ENCODE results near the gene WNT9B.

WNT9B gene, protein sequence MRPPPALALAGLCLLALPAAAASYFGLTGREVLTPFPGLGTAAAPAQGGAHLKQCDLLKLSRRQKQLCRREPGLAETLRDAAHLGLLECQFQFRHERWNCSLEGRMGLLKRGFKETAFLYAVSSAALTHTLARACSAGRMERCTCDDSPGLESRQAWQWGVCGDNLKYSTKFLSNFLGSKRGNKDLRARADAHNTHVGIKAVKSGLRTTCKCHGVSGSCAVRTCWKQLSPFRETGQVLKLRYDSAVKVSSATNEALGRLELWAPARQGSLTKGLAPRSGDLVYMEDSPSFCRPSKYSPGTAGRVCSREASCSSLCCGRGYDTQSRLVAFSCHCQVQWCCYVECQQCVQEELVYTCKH

DNA sequence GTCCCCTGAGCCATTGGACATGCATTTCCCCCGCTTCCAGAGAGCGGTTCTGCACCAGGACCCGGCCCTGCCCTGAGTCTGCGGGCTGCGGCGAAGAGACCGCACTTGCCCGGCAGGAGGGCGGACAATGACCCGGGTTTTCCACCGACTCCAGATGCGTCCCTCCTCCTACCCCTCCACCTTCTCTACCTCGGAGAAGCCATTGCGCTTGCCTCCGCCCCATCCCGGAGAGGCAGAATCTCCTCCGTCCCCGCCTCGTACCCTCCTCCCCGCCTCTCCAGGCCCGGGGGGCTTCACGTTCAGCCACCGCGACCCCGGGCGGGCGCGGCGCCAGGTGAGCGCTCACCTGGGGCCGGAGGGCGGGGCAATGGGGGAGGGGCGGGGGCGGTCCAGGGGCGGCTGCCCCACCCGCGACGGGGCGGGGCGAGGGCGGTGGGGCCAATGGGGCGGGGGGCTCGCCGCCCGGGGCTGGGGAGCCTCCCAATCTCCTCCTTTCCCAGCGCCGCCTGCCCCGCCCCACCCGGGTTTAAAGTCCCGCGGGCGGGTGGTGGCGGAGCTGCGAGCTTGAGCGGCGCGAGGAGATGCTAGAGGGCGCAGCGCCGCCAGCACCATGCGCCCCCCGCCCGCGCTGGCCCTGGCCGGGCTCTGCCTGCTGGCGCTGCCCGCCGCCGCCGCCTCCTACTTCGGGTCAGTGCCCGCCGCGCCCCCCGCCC, at the start of gene WNT9B:
WNT9B (plus strand) TSS at position 555 of the 713 bp plus-strand sequence; CDS start at position 611, 56 bp downstream.
- DNase-seq, result no peak

DNA sequence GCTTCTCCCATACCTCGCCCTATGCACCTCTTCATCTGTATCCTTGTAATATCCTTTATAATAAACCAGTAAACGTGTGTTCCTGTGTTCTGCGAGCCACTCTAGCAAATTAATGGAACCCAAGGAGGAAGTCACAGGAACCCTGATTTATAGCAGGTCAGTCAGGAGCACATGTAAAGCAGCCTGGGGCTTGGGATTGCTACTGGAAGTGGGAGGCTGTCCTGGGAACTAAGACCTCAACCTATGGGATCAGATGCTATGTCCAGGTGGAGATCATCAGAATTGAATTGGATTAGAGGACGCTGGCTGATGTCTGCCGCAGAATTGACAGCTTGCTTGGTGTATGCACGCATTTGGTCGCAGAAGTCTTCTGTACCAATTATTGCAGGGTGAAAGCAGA, 48.6 kb upstream of the WNT9B start:
- no peak for DNase-seq

DNA sequence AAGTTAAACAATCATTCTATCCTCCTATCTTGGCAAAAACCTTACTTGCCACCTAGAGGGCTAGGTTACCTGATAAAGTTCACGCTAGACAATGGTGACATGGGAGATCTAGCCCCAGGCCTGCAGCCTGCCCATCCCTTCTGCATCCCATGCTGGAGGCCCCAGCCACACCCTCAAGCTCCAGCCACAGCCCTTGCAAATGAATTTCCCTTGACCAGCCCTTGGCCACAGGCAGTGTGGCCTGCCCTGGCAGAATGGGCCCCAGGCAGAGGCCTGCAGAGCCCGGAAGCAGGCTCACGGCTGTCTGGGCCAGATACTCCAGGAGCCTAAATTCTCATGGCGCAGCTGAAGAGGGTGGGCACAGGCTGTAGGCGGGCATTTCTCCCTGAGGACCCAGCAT, 47.8 kb upstream of the WNT9B start:
- no peak for DNase-seq

DNA sequence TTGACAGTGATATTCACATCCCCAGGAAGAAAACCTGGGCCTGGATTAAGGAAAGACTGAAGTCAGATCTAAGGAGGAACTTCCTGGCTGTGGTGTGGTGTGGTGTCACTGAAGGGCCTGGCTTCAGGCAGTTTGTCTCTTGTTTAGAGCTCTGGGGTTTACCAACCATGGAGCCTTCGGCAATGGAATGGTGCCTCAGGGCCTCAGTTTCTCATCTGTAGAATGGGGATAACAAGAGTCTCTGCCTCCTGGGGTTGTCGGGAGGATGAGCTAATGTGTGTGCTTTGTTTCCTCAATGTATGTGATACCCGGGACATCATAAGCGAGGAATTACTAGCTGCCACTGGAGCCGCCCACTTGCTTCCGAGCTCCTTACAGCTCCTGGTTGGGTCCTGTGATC, 45.6 kb upstream of the WNT9B start:
- DNase-seq, result no peak

DNA sequence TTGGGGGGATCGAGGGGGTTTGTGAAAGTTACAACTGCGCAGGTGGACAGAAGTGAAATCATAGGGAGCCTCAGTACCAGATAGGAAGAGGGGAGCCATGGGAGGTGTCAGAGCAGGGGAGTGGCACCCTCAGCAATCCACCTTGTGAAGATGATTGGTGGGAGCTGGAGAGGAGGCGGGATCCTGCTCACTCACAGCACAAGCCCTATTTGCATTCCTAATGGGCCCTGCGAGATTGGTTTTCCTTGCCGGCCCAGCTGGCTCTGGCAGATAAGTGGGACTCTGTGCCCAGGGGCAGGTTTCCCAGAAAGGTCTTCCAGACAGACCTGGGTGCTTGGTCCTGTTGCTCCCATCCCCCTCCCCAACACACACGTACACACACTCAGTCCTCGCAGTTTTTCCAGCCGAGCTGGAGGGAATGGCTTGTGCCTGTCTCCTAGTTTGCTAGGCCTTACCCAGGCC, 42.2 kb upstream of the WNT9B start:
- no peak for DNase-seq

DNA sequence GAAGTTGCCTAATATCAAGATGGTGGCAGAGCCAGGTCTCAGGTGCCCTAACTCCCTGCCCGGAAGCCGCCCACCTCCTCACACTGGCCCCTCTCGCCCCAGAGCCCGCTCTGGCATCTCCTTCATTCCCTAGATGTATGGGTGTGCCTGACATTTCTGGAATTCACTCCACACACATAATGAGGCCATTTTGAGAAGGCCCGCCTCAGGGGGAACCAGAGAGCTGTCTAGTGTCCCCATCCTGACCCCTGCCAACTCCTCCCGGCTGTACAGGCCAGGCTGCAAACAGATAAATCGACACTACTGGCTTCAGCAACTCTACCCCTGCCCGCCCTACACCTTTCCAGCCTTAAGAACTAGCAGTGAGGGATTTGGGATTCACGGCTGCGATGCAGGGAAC, 40.5 kb upstream of the WNT9B start:
- no peak for DNase-seq

DNA sequence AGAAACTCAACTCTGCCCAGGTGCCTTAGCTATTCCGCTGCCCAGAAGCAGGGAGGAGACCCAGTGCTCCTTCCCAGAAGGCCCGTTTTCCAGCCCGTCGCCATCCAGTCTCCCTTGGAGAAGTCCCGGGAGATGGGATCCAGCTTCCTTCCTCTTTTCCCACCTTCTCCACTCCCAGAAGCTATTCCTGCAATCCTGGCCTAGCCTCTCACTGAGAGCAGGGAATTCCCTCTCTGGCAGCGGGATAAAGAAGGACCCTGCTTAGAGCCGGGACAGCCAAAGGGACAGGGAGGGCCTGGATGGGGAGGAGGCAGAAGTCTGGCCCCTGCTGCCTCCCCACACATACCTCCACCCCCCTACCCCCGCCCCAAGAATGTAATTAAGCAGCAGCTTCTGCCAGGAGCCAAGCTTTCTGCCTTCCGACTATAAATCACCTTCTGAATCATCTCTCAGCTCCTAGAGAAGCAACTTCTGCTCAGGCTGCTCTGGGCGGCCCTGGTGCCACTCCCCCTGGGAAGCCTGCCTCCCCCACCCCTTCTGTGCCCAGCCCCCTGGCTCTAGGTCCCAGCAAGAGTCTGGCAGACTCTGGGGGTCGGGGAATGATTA, 39.3 kb upstream of the WNT9B start:
- DNase-seq, result peak; percentile 73

DNA sequence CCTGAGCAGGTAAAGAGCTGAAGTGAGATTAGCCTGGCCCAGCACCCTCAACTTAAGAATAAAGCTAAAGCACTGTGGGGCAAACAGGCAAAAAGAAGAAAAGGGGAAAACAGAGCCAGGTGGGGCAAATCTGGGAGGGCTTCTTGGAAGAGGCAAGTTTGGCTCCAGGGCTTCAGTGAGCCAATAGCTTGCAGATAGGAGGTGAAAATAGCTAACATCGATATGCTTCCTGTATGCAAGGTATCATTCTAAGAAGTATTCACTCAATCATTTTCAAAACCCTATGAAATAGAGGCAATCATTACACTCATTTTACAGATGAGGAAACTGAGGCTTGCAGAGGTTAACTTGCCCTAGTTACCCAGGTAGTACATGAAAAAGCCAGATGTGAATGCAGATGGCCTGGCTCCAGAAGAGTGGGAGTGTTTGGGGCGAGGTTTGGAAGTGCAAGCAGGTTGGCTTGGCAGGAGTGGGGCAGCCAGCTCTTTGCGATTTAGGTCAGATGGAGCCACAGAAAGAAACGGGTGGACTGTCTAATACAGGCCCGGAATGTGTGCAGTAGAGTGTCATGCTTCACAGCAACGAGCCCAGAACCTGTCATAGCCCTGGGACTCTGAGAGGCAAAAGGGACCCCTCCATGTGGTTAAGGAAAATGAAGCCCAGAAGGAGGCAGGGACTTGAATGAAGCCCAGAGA, 38.6 kb upstream of the WNT9B start:
- DNase-seq, result no peak

DNA sequence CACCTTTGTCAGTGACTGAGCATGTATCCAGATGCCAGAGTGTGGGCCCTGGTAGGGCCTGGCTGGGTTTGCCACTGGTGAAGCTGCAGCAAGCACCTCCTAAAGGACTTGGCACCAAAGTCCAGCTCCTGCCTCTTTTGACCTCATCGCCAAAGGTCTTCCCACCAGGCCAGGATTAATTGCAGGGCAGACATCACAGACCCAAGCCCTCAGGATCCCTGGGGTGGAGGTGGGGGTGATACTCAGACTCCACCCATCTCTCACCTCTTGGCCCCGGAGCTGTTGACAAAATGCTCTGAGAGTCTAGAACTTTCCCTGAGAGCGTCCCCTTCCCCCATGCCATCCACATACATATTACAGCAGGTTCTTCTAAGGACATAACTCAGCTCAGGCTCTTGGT, 37.5 kb upstream of the WNT9B start:
- DNase-seq, result no peak

DNA sequence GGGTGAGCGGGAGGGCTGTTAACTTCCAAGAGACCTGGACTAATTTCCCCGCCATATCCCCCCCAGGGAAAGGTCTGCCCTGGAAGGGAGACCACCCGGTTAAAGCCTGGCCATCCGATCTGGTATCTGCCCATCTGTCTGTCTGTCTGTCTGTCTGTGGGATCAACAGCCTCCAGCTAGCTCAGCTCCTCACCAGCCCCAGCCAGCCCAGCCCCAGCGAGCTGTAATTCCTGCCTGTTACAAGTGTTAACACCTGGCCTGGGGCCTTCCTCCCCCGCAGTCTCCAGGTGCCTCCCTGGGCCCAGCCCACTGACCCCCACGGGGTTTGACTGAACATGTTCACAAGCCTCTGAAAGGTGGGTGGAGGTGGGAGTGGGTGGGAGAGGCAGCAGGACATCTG, 36.9 kb upstream of the WNT9B start:
- no peak for DNase-seq

DNA sequence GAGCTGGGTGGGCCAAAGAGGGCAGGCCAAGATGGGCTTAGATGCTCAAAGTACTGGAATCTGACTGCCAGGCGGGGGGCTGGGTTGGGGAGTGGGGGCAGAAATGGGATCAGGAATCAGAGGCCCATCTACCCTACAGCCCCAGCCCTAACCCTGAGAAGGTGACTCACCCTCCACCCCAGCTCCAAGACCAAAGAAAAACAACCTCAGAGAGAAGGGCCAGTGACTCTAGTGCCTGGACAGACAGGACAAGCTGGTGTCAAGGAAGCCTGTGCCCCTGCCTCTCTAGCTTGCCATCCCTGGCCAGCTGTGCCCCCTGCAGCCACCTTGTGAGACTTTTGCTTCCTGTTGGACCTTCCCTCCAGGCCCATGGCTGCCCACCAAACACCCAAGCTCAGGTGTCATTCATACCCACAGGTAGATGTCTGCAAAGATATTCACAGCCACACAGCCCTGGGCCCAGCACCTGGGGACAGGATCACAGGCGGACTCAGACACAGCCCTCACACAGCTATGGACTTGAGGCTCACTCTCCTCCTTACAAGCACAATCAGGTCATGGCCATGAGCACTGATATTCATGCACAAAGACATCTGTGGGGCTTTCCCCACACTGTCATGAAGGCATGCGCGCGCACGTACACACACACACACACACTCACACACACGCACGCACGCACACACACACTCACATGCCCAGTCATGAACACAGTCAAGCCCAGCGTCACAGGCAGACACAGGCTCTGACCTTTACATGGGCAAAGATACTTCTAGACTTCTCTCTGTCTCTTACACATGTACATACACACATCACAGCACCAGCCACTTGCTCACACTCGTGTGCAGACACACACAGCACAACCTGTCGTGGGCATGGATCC, 35.7 kb upstream of the WNT9B start:
- DNase-seq, result peak; percentile 36

DNA sequence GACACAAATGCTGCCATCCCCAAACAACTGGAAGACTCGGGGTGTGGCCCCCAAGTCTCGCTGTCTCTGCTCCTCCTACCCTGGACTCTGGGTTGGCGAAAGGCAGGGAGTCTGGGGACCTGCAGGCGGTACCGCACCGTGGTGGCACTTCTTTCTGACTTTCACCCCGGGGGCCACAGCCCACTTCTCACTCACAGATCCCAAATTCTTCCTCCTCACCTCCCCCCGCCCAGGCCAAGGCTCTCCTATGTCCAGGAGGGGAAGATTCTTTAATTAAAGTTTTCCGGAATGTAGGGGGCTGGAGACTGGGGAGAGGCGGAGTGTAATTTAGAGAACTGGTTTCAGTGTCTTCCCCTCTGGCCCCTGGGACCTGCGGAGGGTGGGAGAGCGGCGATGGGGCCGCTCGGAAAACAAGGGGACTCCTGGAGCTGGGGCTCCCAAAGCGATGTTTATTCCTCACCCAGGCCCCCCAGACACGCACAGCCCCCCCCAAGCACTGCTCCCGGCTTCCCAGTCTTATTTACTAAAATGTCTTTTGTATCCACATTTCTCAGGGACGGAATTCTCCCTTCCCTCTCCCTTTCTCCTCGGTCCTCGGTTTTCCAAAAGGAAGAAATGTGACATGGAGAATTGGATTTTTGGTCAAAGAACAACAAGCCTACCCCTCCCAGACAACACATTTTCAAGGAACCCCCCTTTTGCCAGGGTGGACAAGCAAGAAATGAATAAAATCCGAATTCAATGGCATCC, 34.1 kb upstream of the WNT9B start:
- no peak for DNase-seq

DNA sequence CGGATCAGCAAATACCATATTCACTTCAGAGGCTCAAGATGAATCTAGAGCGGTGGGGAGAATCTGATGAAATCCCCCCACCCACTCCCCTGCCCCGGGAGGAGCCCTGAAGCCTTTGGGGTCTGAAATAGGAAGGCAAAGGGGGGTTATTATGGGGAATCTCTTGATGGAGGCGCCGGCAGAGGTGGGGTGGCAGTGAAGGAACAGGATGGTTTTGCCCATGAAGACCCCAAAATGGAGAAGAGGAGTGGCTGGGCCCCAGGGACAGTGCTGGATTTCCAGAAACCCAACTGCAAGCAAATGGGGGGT, 33.5 kb upstream of the WNT9B start:
- DNase-seq, result no peak

DNA sequence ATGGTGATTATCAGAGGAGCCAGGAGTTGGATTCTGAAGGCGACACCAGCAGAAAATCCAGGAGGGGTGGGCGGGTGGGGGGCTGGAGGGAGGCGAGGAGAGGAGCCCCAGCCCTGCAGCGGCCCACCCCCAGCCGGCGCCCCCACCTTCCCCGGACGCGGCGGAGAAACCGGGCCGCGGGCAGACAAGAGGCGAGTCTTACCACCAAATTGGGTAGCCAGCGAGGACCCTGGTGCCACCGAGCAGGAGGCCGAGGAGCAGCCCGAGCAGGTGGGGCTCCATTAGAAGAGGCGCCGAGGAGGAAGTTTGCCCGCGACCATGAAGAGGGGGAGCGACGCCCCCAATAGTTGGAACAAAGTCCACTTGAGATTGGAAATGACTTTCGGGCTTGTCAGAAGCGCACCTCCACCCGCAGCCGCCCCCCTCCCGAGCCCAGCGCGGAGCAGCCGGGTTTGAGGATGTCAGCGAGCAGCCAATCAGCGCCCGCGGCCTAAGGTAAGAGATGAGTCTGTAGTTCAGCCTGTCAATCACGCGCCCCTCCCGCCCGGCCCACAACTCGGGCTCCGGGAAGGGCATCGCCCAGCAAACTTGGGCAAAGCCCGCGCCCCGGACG, 33.0 kb upstream of the WNT9B start, which contains the start of gene WNT3:
WNT3 (minus strand) TSS at position 377 of the 613 bp plus-strand sequence; CDS start at position 282, 95 bp downstream.
- DNase-seq, result peak; percentile 32

DNA sequence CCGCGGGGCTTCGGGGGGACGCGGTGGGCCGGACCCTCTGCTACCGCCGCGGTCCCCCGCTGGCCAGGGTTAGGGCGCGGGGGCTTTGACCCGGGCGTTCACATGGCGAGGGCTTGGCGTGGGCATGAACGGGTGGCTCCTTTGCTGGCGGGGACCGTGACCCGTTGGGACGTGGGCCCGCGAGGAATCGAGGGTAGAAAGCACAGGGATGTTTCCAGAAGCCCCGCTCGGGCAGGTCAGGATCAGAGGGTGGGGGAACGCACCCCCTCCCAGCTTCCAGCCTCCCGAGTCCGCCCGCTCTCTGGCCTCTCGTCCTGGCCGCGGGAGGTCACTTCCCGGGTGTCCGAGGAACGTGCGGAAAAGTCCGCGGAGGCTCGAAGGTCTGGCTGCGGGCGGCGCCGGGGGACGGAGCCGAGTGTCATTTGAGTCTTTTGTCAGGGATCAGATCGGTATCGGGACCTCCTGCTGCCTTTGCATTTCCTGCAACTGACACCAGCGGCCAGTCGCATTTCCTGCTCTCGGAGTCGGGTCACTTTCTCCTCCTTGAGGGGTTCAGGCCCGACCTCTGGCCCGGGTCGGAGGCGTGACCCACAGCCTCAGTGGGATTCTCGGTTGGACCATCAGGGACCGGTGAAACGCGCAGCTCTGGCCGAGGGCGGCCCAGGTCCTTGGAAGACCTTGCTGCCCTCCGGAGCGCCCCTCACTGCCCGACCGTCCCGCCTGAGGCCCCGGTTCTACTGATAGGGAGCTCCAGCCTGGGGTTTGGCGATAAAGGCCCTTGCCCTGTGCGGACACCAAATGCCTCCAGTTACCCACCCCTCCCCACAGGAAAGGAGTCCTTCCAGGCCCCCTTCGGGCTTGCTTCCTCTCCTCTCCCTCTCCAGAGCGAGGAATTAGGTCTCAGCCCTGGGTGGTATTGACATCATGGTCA, 32.2 kb upstream of the WNT9B start:
- DNase-seq, result no peak

DNA sequence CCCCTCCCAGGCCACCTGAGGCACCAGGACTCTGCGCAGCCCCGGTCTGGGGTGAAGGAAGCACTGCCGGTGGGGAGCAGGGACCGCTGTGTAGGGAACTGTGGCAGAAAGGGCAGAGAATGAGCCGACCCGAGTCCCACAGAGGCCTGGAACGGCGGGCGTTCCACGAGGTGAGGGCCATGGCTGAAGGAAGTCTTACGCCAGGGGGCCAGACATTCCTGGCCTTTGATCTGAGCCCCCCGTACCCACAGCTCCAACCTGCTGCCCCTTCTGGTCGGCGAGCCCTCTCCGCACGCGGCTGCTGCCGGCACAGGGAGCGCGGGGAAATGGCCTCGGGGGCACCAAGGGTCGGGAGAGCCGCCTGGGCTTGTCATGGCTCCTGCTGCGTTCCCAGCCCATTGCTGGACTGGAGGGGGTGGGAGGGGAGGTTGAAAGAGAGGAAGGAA, 31.5 kb upstream of the WNT9B start:
- no peak for DNase-seq

DNA sequence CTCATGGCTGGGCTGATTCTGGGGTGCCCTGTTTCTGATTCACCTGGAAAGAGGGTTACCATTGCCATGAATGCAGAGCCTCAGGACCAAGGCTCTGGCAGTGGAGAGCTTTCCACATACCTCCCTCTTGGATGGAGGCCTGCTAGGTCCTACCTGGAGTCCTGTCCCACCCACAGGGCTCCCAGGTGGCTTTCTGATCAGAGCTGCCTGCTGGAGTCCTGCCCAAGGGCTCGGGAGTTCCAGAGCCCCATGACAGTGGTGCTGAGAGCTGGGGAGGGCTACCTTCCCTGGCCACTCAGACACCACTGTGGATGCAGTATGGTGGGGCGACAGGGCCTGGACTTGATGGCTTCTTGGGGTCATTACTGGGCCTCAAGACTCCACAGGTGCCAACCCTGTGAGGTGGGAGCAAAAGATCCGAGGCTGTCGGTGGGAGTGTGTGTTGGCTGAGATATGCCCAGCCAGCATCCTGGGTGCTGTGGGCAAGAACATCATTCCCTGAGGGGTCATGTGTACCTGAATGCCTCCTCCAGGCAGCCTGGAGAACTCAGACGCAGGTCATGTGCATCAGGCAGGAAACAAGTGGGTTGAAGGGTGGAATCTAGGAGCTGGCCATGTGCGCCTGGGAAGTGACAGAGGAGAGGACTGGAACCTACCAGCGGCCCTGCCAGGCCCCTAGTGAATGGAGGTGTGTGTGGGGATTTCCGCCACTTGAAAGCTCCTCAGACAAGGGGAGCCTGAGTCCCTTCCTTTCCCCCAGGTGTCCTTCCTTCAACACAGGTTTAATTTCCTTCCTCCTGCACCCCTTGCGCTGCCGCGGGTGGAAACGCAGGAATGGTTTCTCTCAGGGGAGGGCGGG, 30.6 kb upstream of the WNT9B start:
- DNase-seq, result no peak

DNA sequence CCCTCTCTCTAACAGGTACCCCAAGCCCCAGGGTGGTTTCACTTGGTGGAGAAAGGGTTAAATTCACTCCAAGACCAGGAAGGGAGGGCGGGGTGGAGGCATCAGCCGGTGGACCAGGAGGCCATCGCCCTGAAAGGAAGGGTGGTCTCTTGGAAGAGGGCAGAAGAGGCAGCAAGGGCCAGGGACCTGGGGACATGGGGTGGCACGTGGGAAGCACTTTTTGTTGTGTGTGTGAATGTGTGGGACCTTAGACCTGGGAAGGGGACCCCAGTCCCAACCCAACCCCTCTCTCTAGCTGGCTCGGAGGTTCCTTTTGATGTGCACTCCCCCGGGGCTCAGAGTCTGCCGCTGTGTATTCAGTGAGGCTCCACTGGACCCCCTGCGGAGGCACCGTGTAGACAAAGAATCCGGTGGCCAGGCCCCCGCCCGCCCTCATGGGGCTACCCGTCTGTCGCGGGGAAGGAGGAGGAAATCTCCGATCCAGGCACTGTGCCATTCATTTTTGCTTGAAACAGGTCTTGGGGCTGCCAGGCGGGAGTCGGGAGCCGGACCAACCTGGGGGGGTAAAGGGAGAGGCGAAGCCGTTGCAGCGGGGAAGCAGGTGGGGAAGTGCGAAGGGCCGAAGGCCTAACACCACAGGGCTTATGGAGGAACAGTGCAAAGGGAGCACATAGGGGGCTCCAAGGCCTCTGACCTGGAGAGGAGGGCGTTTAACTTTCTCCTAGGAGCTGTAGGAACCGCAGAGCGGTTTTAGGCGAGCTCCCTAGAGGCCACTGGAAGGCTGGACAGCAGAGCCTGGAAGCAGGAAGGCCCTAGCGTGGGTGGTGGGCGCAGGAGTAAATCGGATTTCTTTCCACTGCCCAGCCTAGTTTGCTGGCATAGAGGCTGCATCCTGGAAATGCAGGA, 29.6 kb upstream of the WNT9B start:
- no peak for DNase-seq
